Mucosa of stomach (tissue), 1 donor: ENCODE measurements around the gene SEMA5A.

Experiments used
- H3K27me3 ChIP-seq: one replicate; pipeline ENCODE4 v1.7.0; 2013; ENCODE audit warnings: mild to moderate bottlenecking, low read length; ENCODE audit not compliant: control insufficient read depth, insufficient read depth
- H3K36me3 ChIP-seq: one replicate; pipeline ENCODE4 v1.7.0; 2013; ENCODE audit warnings: low read length; ENCODE audit not compliant: control insufficient read depth, insufficient read depth
- H3K4me1 ChIP-seq: one replicate; pipeline ENCODE4 v1.7.0; 2013; ENCODE audit warnings: mild to moderate bottlenecking, low read length; ENCODE audit not compliant: control insufficient read depth, insufficient read depth
- H3K4me3 ChIP-seq: one replicate; pipeline ENCODE4 v1.7.0; 2013; ENCODE audit warnings: low read length
- H3K9ac ChIP-seq: one replicate; pipeline ENCODE4 v1.7.0; 2013; ENCODE audit warnings: mild to moderate bottlenecking, low read length, moderate library complexity
- H3K9me3 ChIP-seq: one replicate; pipeline ENCODE4 v1.7.0; 2013; ENCODE audit warnings: mild to moderate bottlenecking, low read length, moderate library complexity; ENCODE audit not compliant: control insufficient read depth
- donor health status: Pancreatic carcinoma.

The SEMA5A gene

DNA sequence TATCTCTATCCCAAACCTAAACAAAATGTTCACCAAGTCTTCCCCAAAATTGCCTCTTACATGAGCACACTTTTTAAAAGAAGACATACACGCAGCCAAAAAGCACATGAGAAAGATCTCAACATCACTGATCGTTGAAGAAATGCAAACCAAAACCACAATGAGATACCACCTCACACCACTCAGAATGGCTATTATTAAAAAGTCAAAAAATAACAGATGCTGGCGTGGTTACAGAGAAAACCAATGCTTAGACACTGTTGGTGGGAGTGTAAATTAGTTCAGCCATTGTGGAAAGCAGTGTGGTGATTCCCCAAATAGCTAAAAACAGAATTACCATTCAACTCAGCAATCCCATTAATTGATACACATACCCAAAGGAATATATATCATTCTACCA lies 83.8 kb downstream of the SEMA5A start:
- Histone ChIP-seq H3K4me1 (no peaks in the 10 kb centered on the region), H3K4me3 (no peak overlapping the region), H3K36me3 (no peaks in the 10 kb centered on the region), H3K9ac (no peak overlapping the region), H3K9me3 (no peaks in the 10 kb centered on the region), H3K27me3 (no peaks in the 10 kb centered on the region)

DNA sequence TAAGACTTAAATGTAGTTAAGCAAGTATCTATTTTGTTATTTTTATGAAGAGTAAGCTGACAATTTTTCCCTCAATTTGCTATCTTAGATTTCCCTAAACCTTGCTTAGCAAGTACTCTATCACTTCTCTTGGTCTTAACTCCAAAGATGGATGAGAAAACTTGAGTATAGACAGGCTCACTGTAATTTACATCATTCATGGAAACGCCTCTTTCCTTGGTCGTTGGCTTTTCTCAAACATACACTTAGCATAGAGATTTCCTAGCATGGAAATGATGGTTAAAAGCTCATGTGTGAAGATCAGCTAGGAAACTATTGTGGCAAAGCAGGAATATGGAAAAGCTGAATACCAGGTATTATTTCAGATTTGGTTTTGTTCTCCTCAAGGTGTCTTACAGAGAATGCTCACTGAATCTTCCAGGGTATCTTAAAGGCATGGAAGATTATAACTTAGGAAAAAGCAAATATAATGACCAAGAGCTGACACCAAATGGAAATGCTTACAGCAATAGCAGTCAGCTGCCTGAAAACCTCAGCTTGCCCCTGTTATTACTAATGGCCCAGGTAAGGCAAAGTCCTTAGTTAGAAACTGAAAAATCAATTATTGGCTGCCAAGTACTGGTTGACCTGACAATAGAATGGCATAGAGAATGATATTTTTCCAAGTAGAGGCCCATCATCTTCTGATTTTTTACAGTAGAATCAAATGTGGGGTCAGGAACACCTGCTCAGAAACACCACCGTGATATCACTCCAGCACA lies 84.8 kb downstream of the SEMA5A start:
- H3K9ac ChIP-seq = no peak overlapping the region
- no peak overlapping the region for H3K4me3 ChIP-seq
- no peaks in the 10 kb centered on the region for H3K4me1 ChIP-seq
- H3K27me3 ChIP-seq = no peaks in the 10 kb centered on the region
- H3K36me3 ChIP-seq = no peaks in the 10 kb centered on the region
- H3K9me3 ChIP-seq = no peaks in the 10 kb centered on the region

DNA sequence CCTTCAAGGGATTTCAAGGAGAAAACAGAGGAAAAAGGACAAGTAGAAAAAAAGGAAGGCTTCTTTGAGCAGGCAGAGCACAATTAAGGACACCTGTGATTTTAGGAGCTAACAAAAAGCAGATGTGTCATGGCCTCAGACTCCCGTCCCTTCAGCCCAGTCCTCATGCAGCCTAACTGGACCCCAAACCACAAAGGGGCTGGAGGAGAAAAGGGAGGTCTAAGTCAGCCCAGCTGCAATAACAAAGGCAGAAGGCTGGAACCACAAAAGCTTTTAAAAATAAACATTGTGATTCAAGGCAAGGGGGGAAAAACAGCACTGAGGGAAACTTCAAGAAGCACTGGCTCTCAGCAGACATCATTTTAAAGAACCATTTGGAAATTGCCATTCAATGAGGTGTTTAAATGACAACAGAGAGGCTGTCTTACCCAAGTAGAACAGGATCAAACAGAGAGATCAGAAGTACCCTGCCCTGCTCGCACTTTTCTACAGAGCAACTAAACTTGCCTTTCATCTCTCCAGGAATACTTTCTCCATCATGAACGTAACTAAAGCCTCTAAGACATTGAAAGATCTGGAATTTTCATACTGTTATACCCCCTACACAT lies 89.3 kb downstream of the SEMA5A start:
- H3K9ac ChIP-seq = no peak overlapping the region
- H3K4me1 ChIP-seq = no peaks in the 10 kb centered on the region
- H3K9me3 ChIP-seq = no peaks in the 10 kb centered on the region
- H3K36me3 ChIP-seq = no peaks in the 10 kb centered on the region
- no peak overlapping the region for H3K4me3 ChIP-seq
- H3K27me3 ChIP-seq = no peaks in the 10 kb centered on the region

GRCh38 chr5:9455826-9456434 lies 89.9 kb downstream of the SEMA5A start:
- Histone ChIP-seq H3K4me1 (no peaks in the 10 kb centered on the region), H3K36me3 (no peaks in the 10 kb centered on the region), H3K9ac (no peak overlapping the region), H3K9me3 (no peaks in the 10 kb centered on the region), H3K4me3 (no peak overlapping the region), H3K27me3 (no peaks in the 10 kb centered on the region)

- no peak overlapping the region for H3K4me3 ChIP-seq
Measured at GRCh38 chr5:9454491-9454890, 91.4 kb downstream of the SEMA5A start.

GRCh38 chr5:9454012-9454481 lies 91.8 kb downstream of the SEMA5A start:
- no peaks in the 10 kb centered on the region for H3K9me3 ChIP-seq
- no peaks in the 10 kb centered on the region for H3K27me3 ChIP-seq
- no peaks in the 10 kb centered on the region for H3K36me3 ChIP-seq
- H3K4me3 ChIP-seq = no peak overlapping the region
- no peaks in the 10 kb centered on the region for H3K4me1 ChIP-seq
- H3K9ac ChIP-seq = no peak overlapping the region

More at GRCh38 chr5:9454491-9454890, 91.4 kb downstream of the SEMA5A start:
- no peaks in the 10 kb centered on the region for H3K4me1 ChIP-seq
- H3K9ac ChIP-seq = no peak overlapping the region
- H3K27me3 ChIP-seq = no peaks in the 10 kb centered on the region
- H3K36me3 ChIP-seq = no peaks in the 10 kb centered on the region
- H3K9me3 ChIP-seq = no peaks in the 10 kb centered on the region

DNA sequence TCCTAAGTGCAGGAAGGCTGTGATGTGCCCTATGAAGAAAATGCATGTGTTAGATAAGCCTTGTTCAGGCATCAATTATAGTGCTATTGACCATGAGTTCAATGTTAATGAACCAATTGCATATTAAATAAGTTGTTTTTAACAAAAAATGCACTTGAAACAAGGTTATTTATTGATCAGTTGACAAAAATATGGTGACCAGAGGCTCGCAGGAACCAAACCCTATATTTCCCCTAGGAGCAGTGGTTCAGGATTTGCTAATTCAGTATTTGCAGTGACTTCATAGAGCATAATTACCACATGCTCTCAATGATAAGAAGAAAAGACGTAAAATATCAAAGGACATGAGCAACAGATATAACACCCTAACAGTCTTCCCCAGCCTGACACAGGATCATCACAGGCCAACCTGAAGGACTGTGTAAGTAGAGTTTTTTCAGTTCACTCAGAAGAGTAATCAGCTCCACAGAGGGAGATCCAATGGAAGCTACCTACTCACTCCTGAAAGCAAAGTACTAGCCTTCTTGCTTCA lies 92.3 kb downstream of the SEMA5A start:
- H3K4me3 ChIP-seq = no peak overlapping the region
- H3K36me3 ChIP-seq = no peaks in the 10 kb centered on the region
- H3K9ac ChIP-seq = no peak overlapping the region
- H3K27me3 ChIP-seq = no peaks in the 10 kb centered on the region
- H3K4me1 ChIP-seq = no peaks in the 10 kb centered on the region
- H3K9me3 ChIP-seq = no peaks in the 10 kb centered on the region

- no peaks in the 10 kb centered on the region for H3K36me3 ChIP-seq
- no peak overlapping the region for H3K4me3 ChIP-seq
- no peaks in the 10 kb centered on the region for H3K9me3 ChIP-seq
- H3K9ac ChIP-seq = no peak overlapping the region
- H3K27me3 ChIP-seq = no peaks in the 10 kb centered on the region
- no peaks in the 10 kb centered on the region for H3K4me1 ChIP-seq
Measured at GRCh38 chr5:9452181-9452580, 93.7 kb downstream of the SEMA5A start.

DNA sequence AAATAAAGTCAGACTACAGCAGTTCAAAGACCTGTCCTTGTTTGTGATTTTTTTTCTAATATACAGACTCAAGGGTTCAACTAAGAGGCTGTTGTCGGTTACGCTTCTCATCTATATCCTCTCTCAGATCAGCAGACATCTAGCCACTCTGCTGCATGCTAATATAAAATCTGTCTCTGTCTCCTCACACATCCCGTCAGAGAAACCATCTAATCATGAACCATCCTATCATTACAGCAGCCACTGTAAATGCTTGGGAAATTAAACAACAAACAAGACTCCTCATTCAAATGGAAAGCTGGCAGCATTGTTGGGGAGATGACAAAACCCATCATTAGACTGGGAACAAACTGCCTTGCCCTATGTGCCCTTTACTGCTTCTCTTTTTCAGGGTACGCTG lies 94.8 kb downstream of the SEMA5A start:
- no peaks in the 10 kb centered on the region for H3K27me3 ChIP-seq
- no peaks in the 10 kb centered on the region for H3K9me3 ChIP-seq
- no peaks in the 10 kb centered on the region for H3K4me1 ChIP-seq
- H3K36me3 ChIP-seq = no peaks in the 10 kb centered on the region
- H3K4me3 ChIP-seq = no peak overlapping the region
- no peak overlapping the region for H3K9ac ChIP-seq

GRCh38 chr5:9447691-9448090 lies 98.2 kb downstream of the SEMA5A start:
- Histone ChIP-seq H3K4me3 (no peak overlapping the region), H3K9me3 (no peaks in the 10 kb centered on the region), H3K36me3 (no peaks in the 10 kb centered on the region), H3K27me3 (no peaks in the 10 kb centered on the region), H3K9ac (no peak overlapping the region), H3K4me1 (no peaks in the 10 kb centered on the region)

GRCh38 chr5:9445826-9446388 lies 100.0 kb downstream of the SEMA5A start:
- Histone ChIP-seq H3K4me1 (no peaks in the 10 kb centered on the region), H3K9ac (no peak overlapping the region), H3K36me3 (no peaks in the 10 kb centered on the region), H3K9me3 (no peaks in the 10 kb centered on the region), H3K4me3 (no peak overlapping the region), H3K27me3 (no peaks in the 10 kb centered on the region)

DNA sequence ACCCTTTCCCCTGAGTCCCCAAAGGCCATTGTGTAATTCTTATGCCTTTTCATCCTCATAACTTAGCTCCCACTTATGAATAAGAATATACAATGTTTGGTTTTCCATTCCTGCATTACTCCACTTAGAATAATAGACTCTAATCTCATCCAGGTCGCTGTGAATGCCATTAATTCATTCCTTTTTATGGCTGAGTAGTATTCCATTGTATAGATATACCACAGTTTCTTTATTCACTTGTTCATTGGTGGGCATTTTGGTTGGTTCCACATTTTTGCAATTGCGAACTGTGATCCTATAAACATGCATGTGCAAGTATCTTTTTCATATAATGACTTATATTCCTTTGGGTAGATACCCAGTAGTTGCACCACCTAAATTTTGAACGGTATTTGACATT lies 101.5 kb downstream of the SEMA5A start:
- Histone ChIP-seq H3K4me1 (no peaks in the 10 kb centered on the region), H3K9ac (no peak overlapping the region), H3K4me3 (no peak overlapping the region), H3K27me3 (no peaks in the 10 kb centered on the region), H3K36me3 (no peaks in the 10 kb centered on the region), H3K9me3 (no peaks in the 10 kb centered on the region)
